ENCODE results near the gene LUM. TPM values are rescaled to one million over a fixed set of nuclear protein-coding genes. Genes with fewer than 3 reads are reported as not detected.

LUM gene
- polyA plus RNA-seq, 4 donors = 5.1 to 104 (median 40.3) TPM

DNA sequence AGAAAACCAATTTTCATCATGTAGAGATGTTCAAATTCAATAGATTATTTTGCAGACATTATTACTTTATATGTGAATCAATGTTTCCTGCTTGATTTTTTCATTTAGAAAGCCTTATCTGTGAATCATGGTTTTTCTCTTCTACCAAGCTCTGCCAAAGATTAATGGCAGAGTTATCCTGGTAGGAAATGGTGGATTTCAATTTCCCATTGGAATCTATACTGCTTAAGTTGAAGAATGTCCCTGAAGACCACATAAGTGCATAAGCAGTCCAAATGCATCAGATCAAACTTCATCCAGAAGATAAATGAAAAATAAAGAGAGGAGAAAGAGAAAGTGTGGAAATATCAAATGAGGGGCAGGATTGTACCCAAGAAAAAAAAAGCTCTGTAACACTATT, 5.0 kb downstream of the LUM start:
- Histone ChIP-seq H3K9me3 (ENCODE audit: control insufficient read depth in 2 of 2, insufficient read depth in 1 of 2, low read depth in 1 of 2, low read length in 1 of 2) (no peaks in the 10 kb centered on the region), H3K27me3 (ENCODE audit: control insufficient read depth in 3 of 3, insufficient read depth in 3 of 3, low read length in 3 of 3) (no peaks in the 10 kb centered on the region), H3K4me1 (ENCODE audit: control insufficient read depth in 3 of 3, insufficient read depth in 2 of 3, low read depth in 1 of 3, low read length in 2 of 3) (no peaks in the 10 kb centered on the region), H3K36me3 (ENCODE audit: control insufficient read depth in 3 of 3, insufficient read depth in 2 of 3, low read depth in 1 of 3, low read length in 3 of 3) (no peaks in the 10 kb centered on the region), H3K27ac (ENCODE audit: low read depth in 1 of 3, low read length in 2 of 3) (no peak overlapping the region), H3K4me3 (ENCODE audit: low read depth in 1 of 3, low read length in 3 of 3) (no peak overlapping the region)
- no peak for FAIRE-seq
- DNase-seq = no peak

GRCh38 chr12:91105807-91106206, 5.5 kb downstream of the LUM start:
- WGBS, 3 donors = 68 to 92% (median 83%) methylated on average over 5 of the region's 5 CpGs
- H3K4me1 ChIP-seq (ENCODE audit: control insufficient read depth in 3 of 3, insufficient read depth in 2 of 3, low read depth in 1 of 3, low read length in 2 of 3) = no peaks in the 10 kb centered on the region
- no peak for DNase-seq
- no peaks in the 10 kb centered on the region for H3K9me3 ChIP-seq (ENCODE audit: control insufficient read depth in 2 of 2, insufficient read depth in 1 of 2, low read depth in 1 of 2, low read length in 1 of 2)
- H3K27ac ChIP-seq (ENCODE audit: low read depth in 1 of 3, low read length in 2 of 3) = peak overlapping the region in 1 of 3 donors; percentile 2
- FAIRE-seq = no peak
- no peaks in the 10 kb centered on the region for H3K27me3 ChIP-seq (ENCODE audit: control insufficient read depth in 3 of 3, insufficient read depth in 3 of 3, low read length in 3 of 3)
- H3K4me3 ChIP-seq (ENCODE audit: low read depth in 1 of 3, low read length in 3 of 3) = no peak overlapping the region
- no peaks in the 10 kb centered on the region for H3K36me3 ChIP-seq (ENCODE audit: control insufficient read depth in 3 of 3, insufficient read depth in 2 of 3, low read depth in 1 of 3, low read length in 3 of 3)

GRCh38 chr12:91104812-91105466, 6.4 kb downstream of the LUM start:
- no peaks in the 10 kb centered on the region for H3K4me1 ChIP-seq (ENCODE audit: control insufficient read depth in 3 of 3, insufficient read depth in 2 of 3, low read depth in 1 of 3, low read length in 2 of 3)
- H3K4me3 ChIP-seq (ENCODE audit: low read depth in 1 of 3, low read length in 3 of 3) = no peak overlapping the region
- H3K9me3 ChIP-seq (ENCODE audit: control insufficient read depth in 2 of 2, insufficient read depth in 1 of 2, low read depth in 1 of 2, low read length in 1 of 2) = no peaks in the 10 kb centered on the region
- no peak for DNase-seq
- no peaks in the 10 kb centered on the region for H3K27me3 ChIP-seq (ENCODE audit: control insufficient read depth in 3 of 3, insufficient read depth in 3 of 3, low read length in 3 of 3)
- no peaks in the 10 kb centered on the region for H3K36me3 ChIP-seq (ENCODE audit: control insufficient read depth in 3 of 3, insufficient read depth in 2 of 3, low read depth in 1 of 3, low read length in 3 of 3)
- WGBS, 3 donors = 68 to 79% (median 70%) methylated on average over 1 of the region's 1 CpG
- no peak for FAIRE-seq
- peak overlapping the region in 1 of 3 donors; percentile 31 for H3K27ac ChIP-seq (ENCODE audit: low read depth in 1 of 3, low read length in 2 of 3)

GRCh38 chr12:91103624-91104023, 7.7 kb downstream of the LUM start:
- Histone ChIP-seq H3K27me3 (ENCODE audit: control insufficient read depth in 3 of 3, insufficient read depth in 3 of 3, low read length in 3 of 3) (no peaks in the 10 kb centered on the region), H3K4me3 (ENCODE audit: low read depth in 1 of 3, low read length in 3 of 3) (no peak overlapping the region), H3K27ac (ENCODE audit: low read depth in 1 of 3, low read length in 2 of 3) (no peak overlapping the region), H3K4me1 (ENCODE audit: control insufficient read depth in 3 of 3, insufficient read depth in 2 of 3, low read depth in 1 of 3, low read length in 2 of 3) (peaks cover 0 to 3% (median 0%) of the 10 kb centered on the region in 3 donors), H3K9me3 (ENCODE audit: control insufficient read depth in 2 of 2, insufficient read depth in 1 of 2, low read depth in 1 of 2, low read length in 1 of 2) (no peaks in the 10 kb centered on the region), H3K36me3 (ENCODE audit: control insufficient read depth in 3 of 3, insufficient read depth in 2 of 3, low read depth in 1 of 3, low read length in 3 of 3) (no peaks in the 10 kb centered on the region)
- DNase-seq (no peak), FAIRE-seq (no peak)
- WGBS, 3 donors = 46 to 62% (median 58%) methylated on average over 1 of the region's 1 CpG

DNA sequence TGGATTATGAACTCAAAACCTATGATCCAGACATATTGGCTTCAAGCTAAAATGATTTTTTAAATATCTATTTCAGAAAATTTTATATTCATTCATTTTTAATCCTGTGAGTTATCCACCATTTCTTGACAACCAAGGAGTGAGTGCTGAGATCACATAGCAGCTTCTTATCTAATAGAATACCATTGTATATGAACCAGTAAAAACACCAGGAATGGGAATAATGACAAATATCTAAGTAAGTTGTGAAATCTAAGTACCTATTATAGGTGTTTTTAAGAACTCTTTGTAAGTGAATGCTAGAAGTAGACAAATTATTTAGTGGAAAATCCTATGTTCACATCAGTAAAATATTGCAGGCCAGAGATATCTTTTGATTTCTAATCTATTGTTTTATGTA, 8.2 kb downstream of the LUM start:
- no peaks in the 10 kb centered on the region for H3K9me3 ChIP-seq (ENCODE audit: control insufficient read depth in 2 of 2, insufficient read depth in 1 of 2, low read depth in 1 of 2, low read length in 1 of 2)
- H3K27ac ChIP-seq (ENCODE audit: low read depth in 1 of 3, low read length in 2 of 3) = no peak overlapping the region
- H3K4me3 ChIP-seq (ENCODE audit: low read depth in 1 of 3, low read length in 3 of 3) = no peak overlapping the region
- DNase-seq = no peak
- no peaks in the 10 kb centered on the region for H3K36me3 ChIP-seq (ENCODE audit: control insufficient read depth in 3 of 3, insufficient read depth in 2 of 3, low read depth in 1 of 3, low read length in 3 of 3)
- H3K27me3 ChIP-seq (ENCODE audit: control insufficient read depth in 3 of 3, insufficient read depth in 3 of 3, low read length in 3 of 3) = no peaks in the 10 kb centered on the region
- peaks cover 0 to 6% (median 0%) of the 10 kb centered on the region in 3 donors for H3K4me1 ChIP-seq (ENCODE audit: control insufficient read depth in 3 of 3, insufficient read depth in 2 of 3, low read depth in 1 of 3, low read length in 2 of 3)
- no peak for FAIRE-seq

- H3K4me1 ChIP-seq (ENCODE audit: control insufficient read depth in 3 of 3, insufficient read depth in 2 of 3, low read depth in 1 of 3, low read length in 2 of 3) = peaks cover 0 to 6% (median 0%) of the 10 kb centered on the region in 3 donors
- H3K36me3 ChIP-seq (ENCODE audit: control insufficient read depth in 3 of 3, insufficient read depth in 2 of 3, low read depth in 1 of 3, low read length in 3 of 3) = no peaks in the 10 kb centered on the region
- WGBS, 3 donors = 75 to 81% (median 76%) methylated on average over 2 of the region's 2 CpGs
- no peak for DNase-seq
- no peak for FAIRE-seq
- H3K9me3 ChIP-seq (ENCODE audit: control insufficient read depth in 2 of 2, insufficient read depth in 1 of 2, low read depth in 1 of 2, low read length in 1 of 2) = no peaks in the 10 kb centered on the region
- H3K27ac ChIP-seq (ENCODE audit: low read depth in 1 of 3, low read length in 2 of 3) = no peak overlapping the region
- H3K27me3 ChIP-seq (ENCODE audit: control insufficient read depth in 3 of 3, insufficient read depth in 3 of 3, low read length in 3 of 3) = no peaks in the 10 kb centered on the region
- H3K4me3 ChIP-seq (ENCODE audit: low read depth in 1 of 3, low read length in 3 of 3) = no peak overlapping the region
Measured at GRCh38 chr12:91100906-91101305, 10.4 kb downstream of the LUM start.

DNA sequence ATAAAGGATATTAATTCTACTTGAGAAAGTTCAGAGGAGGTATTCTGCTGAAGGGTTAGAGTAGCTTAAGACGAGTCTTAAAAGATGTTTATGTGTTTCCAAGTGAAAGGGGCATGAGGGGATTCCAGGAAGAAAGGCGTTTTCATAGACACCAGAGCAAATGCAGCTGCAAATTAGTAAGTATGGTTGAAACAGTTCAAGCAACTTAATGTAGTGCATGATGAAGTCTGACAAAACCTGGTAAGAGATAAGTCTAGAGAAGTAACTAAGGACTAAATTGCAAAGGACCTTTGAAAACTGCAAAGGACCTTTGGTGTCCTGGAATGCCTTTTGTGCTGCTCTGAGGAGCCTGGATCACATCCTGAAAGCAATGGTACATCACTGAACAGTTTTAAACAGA, 11.5 kb downstream of the LUM start:
- H3K27ac ChIP-seq (ENCODE audit: low read depth in 1 of 3, low read length in 2 of 3) = peak overlapping the region in 1 of 3 donors; percentile 8
- H3K4me3 ChIP-seq (ENCODE audit: low read depth in 1 of 3, low read length in 3 of 3) = no peak overlapping the region
- peaks cover 0 to 6% (median 0%) of the 10 kb centered on the region in 3 donors for H3K4me1 ChIP-seq (ENCODE audit: control insufficient read depth in 3 of 3, insufficient read depth in 2 of 3, low read depth in 1 of 3, low read length in 2 of 3)
- no peaks in the 10 kb centered on the region for H3K27me3 ChIP-seq (ENCODE audit: control insufficient read depth in 3 of 3, insufficient read depth in 3 of 3, low read length in 3 of 3)
- DNase-seq (no peak), FAIRE-seq (no peak)
- H3K9me3 ChIP-seq (ENCODE audit: control insufficient read depth in 2 of 2, insufficient read depth in 1 of 2, low read depth in 1 of 2, low read length in 1 of 2) = no peaks in the 10 kb centered on the region
- no peaks in the 10 kb centered on the region for H3K36me3 ChIP-seq (ENCODE audit: control insufficient read depth in 3 of 3, insufficient read depth in 2 of 3, low read depth in 1 of 3, low read length in 3 of 3)
- 62 to 82% (median 68%) methylated on average over 2 of the region's 2 CpGs for whole genome bisulfite sequencing, 3 donors

DNA sequence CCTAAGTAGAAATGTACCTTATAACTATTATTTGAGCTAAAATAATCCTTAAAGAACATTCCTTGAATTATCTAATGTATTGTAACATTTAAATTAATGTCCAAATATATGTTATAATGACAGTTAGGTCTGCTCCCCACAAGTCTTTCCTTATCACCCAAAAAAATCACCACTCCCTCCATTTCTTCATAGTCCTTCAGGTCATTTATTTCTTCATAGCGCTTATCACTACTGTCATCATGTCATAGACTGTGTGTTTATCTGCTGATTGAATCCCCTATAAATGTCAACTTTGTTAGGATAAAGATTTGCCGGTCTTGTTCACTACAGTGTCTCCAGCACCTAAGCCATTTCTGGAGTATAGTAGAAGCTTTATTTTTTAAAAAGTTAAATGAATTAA, 12.0 kb downstream of the LUM start:
- DNase-seq = no peak
- 43 to 48% (median 47%) methylated on average over 2 of the region's 2 CpGs for WGBS, 3 donors
- Histone ChIP-seq H3K4me1 (ENCODE audit: control insufficient read depth in 3 of 3, insufficient read depth in 2 of 3, low read depth in 1 of 3, low read length in 2 of 3) (peaks cover 0 to 6% (median 0%) of the 10 kb centered on the region in 3 donors), H3K27me3 (ENCODE audit: control insufficient read depth in 3 of 3, insufficient read depth in 3 of 3, low read length in 3 of 3) (no peaks in the 10 kb centered on the region), H3K36me3 (ENCODE audit: control insufficient read depth in 3 of 3, insufficient read depth in 2 of 3, low read depth in 1 of 3, low read length in 3 of 3) (no peaks in the 10 kb centered on the region), H3K4me3 (ENCODE audit: low read depth in 1 of 3, low read length in 3 of 3) (no peak overlapping the region), H3K9me3 (ENCODE audit: control insufficient read depth in 2 of 2, insufficient read depth in 1 of 2, low read depth in 1 of 2, low read length in 1 of 2) (no peaks in the 10 kb centered on the region), H3K27ac (ENCODE audit: low read depth in 1 of 3, low read length in 2 of 3) (peak overlapping the region in 1 of 3 donors; percentile 73)
- no peak for FAIRE-seq

GRCh38 chr12:91098941-91099340, 12.4 kb downstream of the LUM start:
- FAIRE-seq = no peak
- no peaks in the 10 kb centered on the region for H3K27me3 ChIP-seq (ENCODE audit: control insufficient read depth in 3 of 3, insufficient read depth in 3 of 3, low read length in 3 of 3)
- no peaks in the 10 kb centered on the region for H3K9me3 ChIP-seq (ENCODE audit: control insufficient read depth in 2 of 2, insufficient read depth in 1 of 2, low read depth in 1 of 2, low read length in 1 of 2)
- peak; percentile 37 to 69 for DNase-seq
- peaks cover 0 to 6% (median 0%) of the 10 kb centered on the region in 3 donors for H3K4me1 ChIP-seq (ENCODE audit: control insufficient read depth in 3 of 3, insufficient read depth in 2 of 3, low read depth in 1 of 3, low read length in 2 of 3)
- WGBS, 3 donors = 16 to 32% (median 23%) methylated on average over 3 of the region's 3 CpGs
- H3K4me3 ChIP-seq (ENCODE audit: low read depth in 1 of 3, low read length in 3 of 3) = no peak overlapping the region
- H3K36me3 ChIP-seq (ENCODE audit: control insufficient read depth in 3 of 3, insufficient read depth in 2 of 3, low read depth in 1 of 3, low read length in 3 of 3) = no peaks in the 10 kb centered on the region
- peak overlapping the region in 1 of 3 donors; percentile 73 for H3K27ac ChIP-seq (ENCODE audit: low read depth in 1 of 3, low read length in 2 of 3)
